GM15510 (cell line): ENCODE measurements around the gene TOMM40.
A peak's percentile ranks its signal among the peaks of the same experiment; 100 is the strongest.

Experiments
- POLR2A ChIP-seq: IDR thresholded peaks from 3 replicates; pipeline ENCODE4 v1.6.1; 2011; ENCODE audit warnings: borderline replicate concordance; ENCODE audit not compliant: insufficient read length; ENCODE audit errors: extremely low read depth

TOMM40 gene

GRCh38 chr19:44891016-44891882 is at the start of gene TOMM40:
TSS of gene TOMM40 (plus strand) at chr19:44891254. CDS start at chr19:44891416, 162 bp downstream.
- peak; percentile 64 for TF ChIP-seq POLR2A

- no peak for TF ChIP-seq POLR2A
Measured at GRCh38 chr19:44845286-44845611, 45.8 kb upstream of the TOMM40 start.

GRCh38 chr19:44845612-44846454 is 45.2 kb upstream of the TOMM40 start, which contains the start of gene NECTIN2:
TSS of gene NECTIN2 (plus strand) at chr19:44846297. CDS start at chr19:44846526, 229 bp downstream.
- TF ChIP-seq POLR2A: no peak

- TF ChIP-seq POLR2A: no peak
Measured at GRCh38 chr19:44846455-44847143, 44.5 kb upstream of the TOMM40 start.

GRCh38 chr19:44847144-44848035 is 43.7 kb upstream of the TOMM40 start:
- TF ChIP-seq POLR2A: no peak

- no peak for TF ChIP-seq POLR2A
Measured at GRCh38 chr19:44848036-44848811, 42.8 kb upstream of the TOMM40 start.

GRCh38 chr19:44848812-44849447 is 42.1 kb upstream of the TOMM40 start:
- no peak for TF ChIP-seq POLR2A

GRCh38 chr19:44850641-44851109 is 40.4 kb upstream of the TOMM40 start:
- TF ChIP-seq POLR2A: no peak

- no peak for TF ChIP-seq POLR2A
Measured at GRCh38 chr19:44851427-44851826, 39.6 kb upstream of the TOMM40 start.

GRCh38 chr19:44855606-44856005 is 35.4 kb upstream of the TOMM40 start:
- TF ChIP-seq POLR2A: no peak

GRCh38 chr19:44856421-44857083 is 34.5 kb upstream of the TOMM40 start:
- TF ChIP-seq POLR2A: no peak

- TF ChIP-seq POLR2A: no peak
Measured at GRCh38 chr19:44857837-44858236, 33.2 kb upstream of the TOMM40 start.
